ENCODE results near the gene SOCS1.

DNA sequence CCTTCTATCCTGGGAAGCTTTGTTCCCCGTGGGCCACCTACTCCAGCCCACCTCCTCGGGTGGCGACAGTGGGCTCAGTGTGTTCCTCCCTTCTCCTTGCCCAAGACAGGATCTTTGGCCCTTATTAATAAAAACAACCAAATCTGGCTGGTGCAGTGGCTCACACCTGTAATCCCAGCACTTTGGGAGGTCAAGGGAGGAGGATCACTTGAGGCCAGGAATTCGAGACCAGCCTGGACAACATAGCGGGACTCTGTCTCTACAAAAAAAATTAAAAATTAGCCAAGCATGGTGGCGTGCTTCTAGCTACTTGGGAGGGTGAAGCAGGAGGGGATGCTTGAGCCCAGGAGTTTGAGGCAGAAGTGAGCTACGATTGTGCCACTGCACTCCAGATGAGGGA is 42.2 kb downstream of the SOCS1 start:
- TF ChIP-seq ZNF274 (IDR thresholded peaks at IDR 0.05; ENCODE audit: low read depth, low read length) (no peak), YY1 (IDR thresholded peaks at IDR 0.05; ENCODE audit: insufficient read depth, insufficient read length) (no peak), SUZ12 (IDR thresholded peaks at IDR 0.05; ENCODE audit: extremely low read depth, insufficient read depth, insufficient read length) (no peak)
